ENCODE results near the gene MMP20.

MMP20 gene

GRCh38 chr11:102623128-102623527 lies 2.0 kb downstream of the MMP20 start:
- DNase-seq (ENCODE audit: low spot score): no peak

GRCh38 chr11:102622258-102622657 lies 2.9 kb downstream of the MMP20 start:
- DNase-seq (ENCODE audit: low spot score): no peak

GRCh38 chr11:102620818-102621561 lies 4.1 kb downstream of the MMP20 start:
- no peak for DNase-seq (ENCODE audit: low spot score)

GRCh38 chr11:102620179-102620578 lies 5.0 kb downstream of the MMP20 start:
- no peak for DNase-seq (ENCODE audit: low spot score)

GRCh38 chr11:102617466-102618008 lies 7.6 kb downstream of the MMP20 start:
- no peak for DNase-seq (ENCODE audit: low spot score)

GRCh38 chr11:102615894-102616432 lies 9.2 kb downstream of the MMP20 start:
- no peak for DNase-seq (ENCODE audit: low spot score)

- peak; percentile 24 for DNase-seq (ENCODE audit: low spot score)
These were observed 9.8 kb downstream of the MMP20 start for GRCh38 chr11:102615077-102615893.

GRCh38 chr11:102614485-102614884 lies 10.6 kb downstream of the MMP20 start:
- DNase-seq (ENCODE audit: low spot score): peak; percentile 25

GRCh38 chr11:102614031-102614430 lies 11.1 kb downstream of the MMP20 start:
- no peak for DNase-seq (ENCODE audit: low spot score)

- DNase-seq (ENCODE audit: low spot score): no peak
These were observed 11.7 kb downstream of the MMP20 start for GRCh38 chr11:102613450-102613849.

GRCh38 chr11:102611291-102611690 lies 13.8 kb downstream of the MMP20 start:
- DNase-seq (ENCODE audit: low spot score): no peak

- DNase-seq (ENCODE audit: low spot score): no peak
These were observed 14.9 kb downstream of the MMP20 start for GRCh38 chr11:102610200-102610599.

- no peak for DNase-seq (ENCODE audit: low spot score)
These were observed 16.4 kb downstream of the MMP20 start for GRCh38 chr11:102608699-102609098.

GRCh38 chr11:102604875-102605274 lies 20.3 kb downstream of the MMP20 start:
- peak; percentile 54 for DNase-seq (ENCODE audit: low spot score)

GRCh38 chr11:102604011-102604410 lies 21.1 kb downstream of the MMP20 start:
- no peak for DNase-seq (ENCODE audit: low spot score)

- DNase-seq (ENCODE audit: low spot score): no peak
These were observed 21.6 kb downstream of the MMP20 start for GRCh38 chr11:102603576-102603975.

- DNase-seq (ENCODE audit: low spot score): peak; percentile 91
These were observed 22.0 kb downstream of the MMP20 start for GRCh38 chr11:102603091-102603490.

GRCh38 chr11:102600666-102601065 lies 24.5 kb downstream of the MMP20 start:
- DNase-seq (ENCODE audit: low spot score): peak; percentile 62

GRCh38 chr11:102599642-102600261 lies 25.4 kb downstream of the MMP20 start:
- peak; percentile 98 for DNase-seq (ENCODE audit: low spot score)

- DNase-seq (ENCODE audit: low spot score): no peak
These were observed 26.9 kb downstream of the MMP20 start for GRCh38 chr11:102598272-102598671.

GRCh38 chr11:102596578-102596977 lies 28.6 kb downstream of the MMP20 start:
- DNase-seq (ENCODE audit: low spot score): no peak

Measured in kidney tubule cell (primary cell).